ENCODE results near the gene NEURL3. TPM values are rescaled to one million over a fixed set of nuclear protein-coding genes. Genes with fewer than 3 reads are reported as not detected.

The NEURL3 gene
- total RNA-seq, 1 donor from 2014 or later, result not detected

- Mint-ChIP-seq H3K36me3 (ENCODE audit: unreplicated experiment) (no peaks in the 10 kb centered on the region), H3K9me3 (ENCODE audit: unreplicated experiment) (peaks cover 17% of the 10 kb centered on the region), H3K4me3 (ENCODE audit: unreplicated experiment) (no peak overlapping the region), H3K27me3 (ENCODE audit: unreplicated experiment) (peaks cover 47% of the 10 kb centered on the region), H3K4me1 (ENCODE audit: unreplicated experiment) (no peaks in the 10 kb centered on the region), H3K27ac (ENCODE audit: unreplicated experiment) (no peak overlapping the region)
- TF ChIP-seq CTCF (IDR thresholded peaks at IDR 0.05), result no peak
- DNase-seq (ENCODE audit: extremely low spot score, unreplicated experiment), result no peak
These were observed 9.1 kb downstream of the NEURL3 start for GRCh38 chr2:96495982-96496629.

- H3K36me3 Mint-ChIP-seq (ENCODE audit: unreplicated experiment), result no peaks in the 10 kb centered on the region
- no peak for DNase-seq (ENCODE audit: extremely low spot score, unreplicated experiment)
- H3K4me3 Mint-ChIP-seq (ENCODE audit: unreplicated experiment), result no peak overlapping the region
- peaks cover 45% of the 10 kb centered on the region for H3K27me3 Mint-ChIP-seq (ENCODE audit: unreplicated experiment)
- H3K9me3 Mint-ChIP-seq (ENCODE audit: unreplicated experiment), result peaks cover 24% of the 10 kb centered on the region
- no peak overlapping the region for H3K27ac Mint-ChIP-seq (ENCODE audit: unreplicated experiment)
- no peaks in the 10 kb centered on the region for H3K4me1 Mint-ChIP-seq (ENCODE audit: unreplicated experiment)
- no peak for TF ChIP-seq CTCF (IDR thresholded peaks at IDR 0.05)
These were observed 11.0 kb downstream of the NEURL3 start for GRCh38 chr2:96494188-96494587.

- H3K27ac Mint-ChIP-seq (ENCODE audit: unreplicated experiment), result no peak overlapping the region
- H3K9me3 Mint-ChIP-seq (ENCODE audit: unreplicated experiment), result peaks cover 24% of the 10 kb centered on the region
- H3K4me3 Mint-ChIP-seq (ENCODE audit: unreplicated experiment), result no peak overlapping the region
- H3K4me1 Mint-ChIP-seq (ENCODE audit: unreplicated experiment), result no peaks in the 10 kb centered on the region
- H3K36me3 Mint-ChIP-seq (ENCODE audit: unreplicated experiment), result no peaks in the 10 kb centered on the region
- no peak for DNase-seq (ENCODE audit: extremely low spot score, unreplicated experiment)
- no peak for TF ChIP-seq CTCF (IDR thresholded peaks at IDR 0.05)
- peaks cover 41% of the 10 kb centered on the region for H3K27me3 Mint-ChIP-seq (ENCODE audit: unreplicated experiment)
These were observed 12.1 kb downstream of the NEURL3 start for GRCh38 chr2:96493072-96493471.

GRCh38 chr2:96491860-96492497 lies 13.2 kb downstream of the NEURL3 start:
- TF ChIP-seq CTCF (IDR thresholded peaks at IDR 0.05), result no peak
- Mint-ChIP-seq H3K9me3 (ENCODE audit: unreplicated experiment) (peaks cover 24% of the 10 kb centered on the region), H3K36me3 (ENCODE audit: unreplicated experiment) (no peaks in the 10 kb centered on the region), H3K27ac (ENCODE audit: unreplicated experiment) (no peak overlapping the region), H3K4me3 (ENCODE audit: unreplicated experiment) (no peak overlapping the region), H3K4me1 (ENCODE audit: unreplicated experiment) (no peaks in the 10 kb centered on the region), H3K27me3 (ENCODE audit: unreplicated experiment) (peaks cover 43% of the 10 kb centered on the region)
- DNase-seq (ENCODE audit: extremely low spot score, unreplicated experiment), result no peak

- no peak overlapping the region for H3K27ac Mint-ChIP-seq (ENCODE audit: unreplicated experiment)
- H3K4me3 Mint-ChIP-seq (ENCODE audit: unreplicated experiment), result no peak overlapping the region
- no peaks in the 10 kb centered on the region for H3K36me3 Mint-ChIP-seq (ENCODE audit: unreplicated experiment)
- peaks cover 47% of the 10 kb centered on the region for H3K27me3 Mint-ChIP-seq (ENCODE audit: unreplicated experiment)
- TF ChIP-seq CTCF (IDR thresholded peaks at IDR 0.05), result no peak
- DNase-seq (ENCODE audit: extremely low spot score, unreplicated experiment), result no peak
- H3K4me1 Mint-ChIP-seq (ENCODE audit: unreplicated experiment), result peaks cover 5% of the 10 kb centered on the region
- H3K9me3 Mint-ChIP-seq (ENCODE audit: unreplicated experiment), result peaks cover 13% of the 10 kb centered on the region
These were observed 15.5 kb downstream of the NEURL3 start for GRCh38 chr2:96489663-96490062.
